ENCODE measurements around the gene MAPK11. TPM values are rescaled to one million over a fixed set of nuclear protein-coding genes. Genes with fewer than 3 reads are reported as not detected.

The MAPK11 gene
- total and polyA plus RNA-seq, 9 of the 15 experiments (the other 6 are each of a cell fraction or from before 2014, with no cell fraction given), result 0.06 to 14.6 (median 5.3) TPM

GRCh38 chr22:50318698-50319411 lies 48.7 kb upstream of the MAPK11 start (continued):
- TF ChIP-seq GTF3C2 (IDR thresholded peaks at IDR 0.05; ENCODE audit: borderline replicate concordance, extremely low read depth, insufficient read length) (no peak), ARID2 (IDR thresholded peaks at IDR 0.05) (no peak), BRF1 (IDR thresholded peaks at IDR 0.05; ENCODE audit: borderline replicate concordance, extremely low read depth, insufficient read length) (no peak), TSC22D4 (tag; IDR thresholded peaks at IDR 0.05) (no peak), MCM3 (IDR thresholded peaks at IDR 0.05) (no peak), HEY1 (CRISPR knock-in tag; IDR thresholded peaks at IDR 0.05; ENCODE audit: borderline replicate concordance) (no peak), ZNF696 (CRISPR knock-in tag; conservative IDR thresholded peaks at IDR 0.05) (no peak), EGR1 (conservative IDR thresholded peaks at IDR 0.05) (no peak), BCL6 (CRISPR knock-in tag; IDR thresholded peaks at IDR 0.05) (no peak), KDM2B (CRISPR knock-in tag; IDR thresholded peaks at IDR 0.05) (no peak), FOXJ2 (tag; IDR thresholded peaks at IDR 0.05) (no peak), ZNF668 (CRISPR knock-in tag; IDR thresholded peaks at IDR 0.05) (no peak), RBM17 (IDR thresholded peaks at IDR 0.05; ENCODE audit: borderline replicate concordance, low read depth, low read length) (no peak), NFE2L1 (tag; IDR thresholded peaks at IDR 0.05; ENCODE audit: borderline replicate concordance, low read depth) (no peak), SIN3B (IDR thresholded peaks at IDR 0.05; ENCODE audit: low read depth) (no peak), TRIM28 (IDR thresholded peaks at IDR 0.05) (no peak), ZEB2 (IDR thresholded peaks at IDR 0.05) (no peak), ZNF274 (IDR thresholded peaks at IDR 0.05; ENCODE audit: borderline replicate concordance, low read depth, low read length) (no peak)
- TF ChIP-seq, protein P1, sequence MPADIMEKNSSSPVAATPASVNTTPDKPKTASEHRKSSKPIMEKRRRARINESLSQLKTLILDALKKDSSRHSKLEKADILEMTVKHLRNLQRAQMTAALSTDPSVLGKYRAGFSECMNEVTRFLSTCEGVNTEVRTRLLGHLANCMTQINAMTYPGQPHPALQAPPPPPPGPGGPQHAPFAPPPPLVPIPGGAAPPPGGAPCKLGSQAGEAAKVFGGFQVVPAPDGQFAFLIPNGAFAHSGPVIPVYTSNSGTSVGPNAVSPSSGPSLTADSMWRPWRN (IDR thresholded peaks at IDR 0.05; ENCODE audit: low read depth), result no peak
- TF ChIP-seq, protein P2, sequence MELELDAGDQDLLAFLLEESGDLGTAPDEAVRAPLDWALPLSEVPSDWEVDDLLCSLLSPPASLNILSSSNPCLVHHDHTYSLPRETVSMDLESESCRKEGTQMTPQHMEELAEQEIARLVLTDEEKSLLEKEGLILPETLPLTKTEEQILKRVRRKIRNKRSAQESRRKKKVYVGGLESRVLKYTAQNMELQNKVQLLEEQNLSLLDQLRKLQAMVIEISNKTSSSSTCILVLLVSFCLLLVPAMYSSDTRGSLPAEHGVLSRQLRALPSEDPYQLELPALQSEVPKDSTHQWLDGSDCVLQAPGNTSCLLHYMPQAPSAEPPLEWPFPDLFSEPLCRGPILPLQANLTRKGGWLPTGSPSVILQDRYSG (tag; conservative IDR thresholded peaks at IDR 0.05; ENCODE audit: low read depth), result no peak
- TF ChIP-seq, protein P3, sequence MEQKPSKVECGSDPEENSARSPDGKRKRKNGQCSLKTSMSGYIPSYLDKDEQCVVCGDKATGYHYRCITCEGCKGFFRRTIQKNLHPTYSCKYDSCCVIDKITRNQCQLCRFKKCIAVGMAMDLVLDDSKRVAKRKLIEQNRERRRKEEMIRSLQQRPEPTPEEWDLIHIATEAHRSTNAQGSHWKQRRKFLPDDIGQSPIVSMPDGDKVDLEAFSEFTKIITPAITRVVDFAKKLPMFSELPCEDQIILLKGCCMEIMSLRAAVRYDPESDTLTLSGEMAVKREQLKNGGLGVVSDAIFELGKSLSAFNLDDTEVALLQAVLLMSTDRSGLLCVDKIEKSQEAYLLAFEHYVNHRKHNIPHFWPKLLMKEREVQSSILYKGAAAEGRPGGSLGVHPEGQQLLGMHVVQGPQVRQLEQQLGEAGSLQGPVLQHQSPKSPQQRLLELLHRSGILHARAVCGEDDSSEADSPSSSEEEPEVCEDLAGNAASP (IDR thresholded peaks at IDR 0.05), result no peak

Measured in K562 (cell line).